Brain microvascular endothelial cell (primary cell): ENCODE data around the gene PKP3.
A peak's percentile ranks its signal among the peaks of the same experiment; 100 is the strongest.

Experiments used
- DNase-seq: peaks from one replicate; pipeline ENCODE4 v3.0.0-alpha.2; 2020
- H3K27ac ChIP-seq: fragments of 250-450 bp; sonication (Bioruptor Pico); 2 replicates; pipeline ENCODE4 v1.5.1; 2020; ENCODE audit warnings: mild to moderate bottlenecking, moderate library complexity
- H3K27me3 ChIP-seq: fragments of 250-450 bp; sonication (Bioruptor Pico); replicated peaks from 2 replicates; pipeline ENCODE4 v1.5.1; 2020; ENCODE audit warnings: mild to moderate bottlenecking
- H3K36me3 ChIP-seq: fragments of 250-450 bp; sonication (Bioruptor Pico); replicated peaks from 2 replicates; pipeline ENCODE4 v1.5.1; 2020; ENCODE audit warnings: mild to moderate bottlenecking
- H3K4me3 ChIP-seq: 2 replicates; pipeline ENCODE4 v1.5.1; 2011; ENCODE audit warnings: low read depth, mild to moderate bottlenecking, control low read depth, low read length, moderate library complexity
- in situ Hi-C: cut with HindIII; loops from 2 replicates; pipeline ENCODE4 v1.10.0; 2017; ENCODE audit warnings: low sequenced_read_pairs, low pct_ligation_motif_present
- TF ChIP-seq, protein P1 (sequence below): IDR thresholded peaks from 2 replicates; pipeline ENCODE4 v1.5.1; 2011; ENCODE audit warnings: low read depth, mild to moderate bottlenecking, moderate library complexity, low read length, control low read depth, inconsistent platforms; ENCODE audit errors: missing control alignments

PKP3 gene

DNA sequence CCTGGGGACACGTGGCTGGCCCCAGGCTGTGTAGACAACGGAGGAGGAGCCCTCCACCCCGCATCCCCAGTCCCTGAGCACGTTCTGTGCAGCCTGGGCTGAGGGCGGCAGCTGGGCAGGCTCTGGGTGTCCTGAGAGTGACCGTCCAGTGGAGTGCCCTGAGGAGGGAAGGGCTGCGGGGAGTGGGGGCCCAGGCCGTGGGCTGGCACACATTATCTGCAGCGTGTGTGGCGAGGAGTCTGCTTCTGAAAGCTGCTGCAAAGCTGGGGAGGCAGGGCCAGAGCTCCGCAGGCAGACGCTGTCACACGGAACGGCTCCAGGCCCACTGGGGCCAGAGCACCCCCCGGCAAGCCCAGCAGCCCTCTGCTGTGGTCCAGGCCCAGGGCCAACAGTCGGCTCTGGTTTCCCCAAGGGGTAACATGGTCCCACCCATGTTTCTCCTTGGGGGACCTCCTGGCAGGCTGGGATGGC lies 48.6 kb downstream of the PKP3 start:
- in situ Hi-C loops = no loop called here
- Histone ChIP-seq H3K27ac (no peak overlapping the region), H3K36me3 (no peaks in the 10 kb centered on the region), H3K27me3 (no peaks in the 10 kb centered on the region), H3K4me3 (no peak overlapping the region)
- DNase-seq = no peak
- TF ChIP-seq, protein P1, sequence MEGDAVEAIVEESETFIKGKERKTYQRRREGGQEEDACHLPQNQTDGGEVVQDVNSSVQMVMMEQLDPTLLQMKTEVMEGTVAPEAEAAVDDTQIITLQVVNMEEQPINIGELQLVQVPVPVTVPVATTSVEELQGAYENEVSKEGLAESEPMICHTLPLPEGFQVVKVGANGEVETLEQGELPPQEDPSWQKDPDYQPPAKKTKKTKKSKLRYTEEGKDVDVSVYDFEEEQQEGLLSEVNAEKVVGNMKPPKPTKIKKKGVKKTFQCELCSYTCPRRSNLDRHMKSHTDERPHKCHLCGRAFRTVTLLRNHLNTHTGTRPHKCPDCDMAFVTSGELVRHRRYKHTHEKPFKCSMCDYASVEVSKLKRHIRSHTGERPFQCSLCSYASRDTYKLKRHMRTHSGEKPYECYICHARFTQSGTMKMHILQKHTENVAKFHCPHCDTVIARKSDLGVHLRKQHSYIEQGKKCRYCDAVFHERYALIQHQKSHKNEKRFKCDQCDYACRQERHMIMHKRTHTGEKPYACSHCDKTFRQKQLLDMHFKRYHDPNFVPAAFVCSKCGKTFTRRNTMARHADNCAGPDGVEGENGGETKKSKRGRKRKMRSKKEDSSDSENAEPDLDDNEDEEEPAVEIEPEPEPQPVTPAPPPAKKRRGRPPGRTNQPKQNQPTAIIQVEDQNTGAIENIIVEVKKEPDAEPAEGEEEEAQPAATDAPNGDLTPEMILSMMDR = no peak

DNA sequence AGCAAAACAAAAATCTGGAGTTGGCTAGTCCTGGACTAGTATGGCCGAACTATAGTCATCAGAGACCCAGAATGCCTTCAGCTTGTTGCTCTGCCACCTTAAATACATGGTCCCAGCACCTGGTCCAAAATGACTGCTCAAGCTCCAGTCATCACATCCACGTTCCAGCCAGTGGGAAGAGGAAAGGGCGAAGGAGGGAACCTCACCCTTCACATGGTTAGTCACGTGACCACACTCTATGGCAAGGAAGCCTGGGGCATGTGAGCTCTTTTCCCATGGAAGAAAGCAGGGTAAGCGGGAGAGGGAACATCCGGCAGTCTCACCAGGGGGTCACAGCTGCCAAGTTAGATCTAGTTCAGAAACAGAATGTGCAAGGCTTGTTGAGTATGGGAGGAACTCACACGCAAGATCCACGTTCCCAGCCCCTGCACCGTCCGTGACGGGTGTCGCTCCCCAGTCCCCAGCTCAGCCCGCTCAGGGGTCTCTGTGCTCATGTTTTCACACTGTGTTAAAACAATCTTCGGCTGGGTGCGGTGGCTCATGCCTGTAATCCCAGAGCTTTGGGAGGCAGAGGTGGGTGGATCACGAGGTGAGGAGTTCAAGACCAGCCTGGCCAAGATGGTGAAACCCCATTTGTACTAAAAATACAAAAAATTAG lies 49.7 kb downstream of the PKP3 start:
- no peaks in the 10 kb centered on the region for H3K27me3 ChIP-seq
- in situ Hi-C loops = no loop called here
- TF ChIP-seq, protein P1 = no peak

DNA sequence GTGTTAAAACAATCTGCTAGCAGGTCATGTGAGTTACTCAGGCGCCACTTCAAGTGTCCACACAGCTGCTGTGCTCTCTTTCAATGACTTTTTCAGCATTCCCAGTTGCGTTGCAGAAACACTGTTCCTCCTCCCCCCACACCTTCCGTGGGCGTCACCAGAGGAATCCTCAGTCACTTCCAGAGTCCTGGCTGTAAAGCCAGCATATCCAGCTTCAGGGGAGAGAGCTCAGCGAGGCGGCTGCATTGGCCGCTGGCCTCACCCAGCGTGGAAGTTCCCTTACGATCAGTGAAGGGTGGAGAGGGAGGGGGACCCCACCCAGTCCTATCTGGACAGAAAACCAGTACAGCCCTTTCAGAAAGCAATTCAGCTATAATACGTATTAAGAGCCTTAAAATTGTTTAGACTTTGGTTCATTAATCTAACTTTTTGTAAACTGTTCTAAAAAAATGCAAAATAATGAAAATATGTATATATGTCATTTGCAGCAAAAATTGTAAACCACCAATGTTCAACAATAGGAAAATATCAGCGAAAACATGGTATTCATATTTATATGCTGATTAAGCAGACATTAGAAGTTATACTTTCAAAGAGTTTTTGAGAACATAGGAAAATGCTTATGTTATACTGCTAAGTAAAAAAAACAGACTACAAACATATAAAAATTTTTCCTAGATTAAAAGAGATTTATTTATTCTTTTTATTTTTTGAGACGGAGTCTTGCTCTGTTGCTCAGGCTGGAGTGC lies 50.6 kb downstream of the PKP3 start:
- TF ChIP-seq, protein P1 = no peak
- no peak for DNase-seq
- Histone ChIP-seq H3K4me3 (no peak overlapping the region), H3K27ac (no peak overlapping the region), H3K36me3 (no peaks in the 10 kb centered on the region), H3K27me3 (no peaks in the 10 kb centered on the region)
- in situ Hi-C loops = no loop called here

More for the DNA sequence above, 49.7 kb downstream of the PKP3 start:
- H3K36me3 ChIP-seq = no peaks in the 10 kb centered on the region
- no peak overlapping the region for H3K4me3 ChIP-seq
- H3K27ac ChIP-seq = no peak overlapping the region
- DNase-seq = peak; percentile 57

DNA sequence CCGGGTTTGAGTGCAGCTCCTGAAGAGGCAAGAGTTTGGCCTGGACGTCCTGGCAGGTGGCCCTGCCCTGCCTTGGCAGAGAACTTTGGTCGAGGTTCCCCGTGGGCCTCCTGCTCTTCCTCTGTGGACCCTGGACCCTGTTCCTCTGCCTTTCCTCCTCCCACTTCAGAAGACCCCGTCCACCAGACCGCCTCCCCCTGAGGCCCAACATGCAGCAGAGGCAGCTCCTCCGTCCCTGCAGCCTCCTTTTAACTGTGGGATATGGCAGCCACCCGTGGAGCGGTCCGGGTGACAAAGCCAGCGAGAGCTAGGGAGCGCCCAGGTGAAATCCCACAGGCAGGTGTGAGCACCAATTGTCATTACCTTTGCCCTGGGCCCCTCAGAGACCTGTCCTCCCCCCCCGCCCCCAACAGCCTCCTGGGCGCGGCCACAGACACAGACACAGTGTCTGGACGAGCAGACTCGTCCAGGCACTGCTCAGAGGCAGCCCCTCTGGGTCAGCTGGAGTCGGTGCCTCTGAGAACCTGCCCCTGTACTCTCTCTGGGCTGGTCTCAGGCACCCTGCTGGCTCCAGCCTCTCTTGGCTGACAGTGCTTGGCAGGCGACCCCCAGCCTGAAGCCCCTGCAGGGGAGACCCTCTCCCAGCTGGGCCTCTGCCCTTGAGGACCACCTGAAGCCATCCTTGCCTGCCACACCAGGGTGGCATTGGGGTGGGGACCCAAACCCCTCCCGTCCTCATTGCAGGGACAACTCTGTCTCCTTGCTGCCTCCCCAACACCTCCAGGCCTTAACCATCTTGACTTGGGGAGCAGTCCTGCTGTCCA lies 52.0 kb downstream of the PKP3 start:
- no peaks in the 10 kb centered on the region for H3K36me3 ChIP-seq
- TF ChIP-seq, protein P1 = no peak
- in situ Hi-C loops = no loop called here
- no peak overlapping the region for H3K27ac ChIP-seq
- no peaks in the 10 kb centered on the region for H3K27me3 ChIP-seq
- DNase-seq = no peak
- H3K4me3 ChIP-seq = no peak overlapping the region

DNA sequence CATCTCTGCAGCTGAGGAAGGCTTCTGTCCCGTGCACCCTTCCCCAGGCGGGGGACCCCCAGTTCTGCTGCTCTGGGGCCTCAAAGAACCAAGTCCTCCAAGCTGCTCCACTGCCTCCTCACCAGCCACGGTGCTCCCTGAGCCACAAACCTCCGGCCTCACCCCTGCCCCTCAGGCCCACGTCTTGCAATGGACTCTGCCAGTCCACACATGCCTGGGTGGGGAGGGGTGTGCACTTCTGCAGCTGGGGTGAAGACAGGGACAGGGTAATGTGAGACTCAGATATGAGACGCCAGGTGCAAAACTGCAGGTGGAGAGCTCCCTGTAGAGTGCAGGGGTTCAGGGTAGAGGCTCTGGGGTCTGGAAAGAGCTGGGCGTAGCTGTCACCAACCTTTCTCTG lies 52.9 kb downstream of the PKP3 start:
- no peak overlapping the region for H3K4me3 ChIP-seq
- no peaks in the 10 kb centered on the region for H3K36me3 ChIP-seq
- no peak overlapping the region for H3K27ac ChIP-seq
- TF ChIP-seq, protein P1 = no peak
- H3K27me3 ChIP-seq = no peaks in the 10 kb centered on the region
- DNase-seq = no peak
- in situ Hi-C loops = no loop called here
